Thyroid gland (tissue), 4 donors: ENCODE data around the gene CCS. TPM values are rescaled to one million over a fixed set of nuclear protein-coding genes. Genes with fewer than 3 reads are reported as not detected.

ENCODE experiments used
- DNase-seq, 2 donors: peaks; one replicate each; pipeline ENCODE4 v3.0.0-alpha.2; 2019
- H3K27ac ChIP-seq, 3 donors: fragments of 200-600 bp; sonication (generic); 1 replicate in 2 of 3; 2 replicates in 1 of 3; pipeline ENCODE4 v1.5.1; 2016 to 2019; ENCODE audit warnings: mild to moderate bottlenecking in 1 of 3, moderate library complexity in 1 of 3
- H3K27me3 ChIP-seq: fragments of 200-600 bp; sonication (generic); one replicate; pipeline ENCODE4 v1.5.1; 2019
- H3K36me3 ChIP-seq, 2 donors: fragments of 200-600 bp; sonication (generic); one replicate each; pipeline ENCODE4 v1.5.1; 2016 to 2019
- H3K4me1 ChIP-seq, 2 donors: fragments of 200-600 bp; sonication (generic); one replicate each; pipeline ENCODE4 v1.5.1; 2017 to 2019
- H3K4me3 ChIP-seq, 3 donors: fragments of 200-600 bp; sonication (generic); replicated peaks in 1 of 3; 1 replicate in 2 of 3; 2 replicates in 1 of 3; pipeline ENCODE4 v1.5.1; 2016; ENCODE audit warnings: mild to moderate bottlenecking in 1 of 3
- H3K9me3 ChIP-seq: fragments of 200-600 bp; sonication (generic); one replicate; pipeline ENCODE4 v1.5.1; 2017
- CTCF ChIP-seq, 6 experiments: fragments of 200-600 bp in 3 of 6; fragments of 450-650 bp in 3 of 6; sonication (generic) in 3 of 6; IDR thresholded peaks; one replicate each; pipeline ENCODE4 v1.5.1; 2016 to 2019; ENCODE audit warnings: antibody characterized with exemption in 6 of 6, mild to moderate bottlenecking in 2 of 6, inconsistent platforms in 1 of 6, moderate library complexity in 1 of 6
- POLR2A ChIP-seq, 2 donors: fragments of 450-650 bp; IDR thresholded peaks; one replicate each; pipeline ENCODE4 v1.6.1; 2017; ENCODE audit warnings: antibody characterized with exemption in 2 of 2, mild to moderate bottlenecking in 2 of 2, moderate library complexity in 1 of 2
- WGBS, 2 donors: methylation state at CpG; one replicate each; pipeline ENCODE4 v1.1.5; 2017; 5-methylcytosine and 5-hydroxymethylcytosine counted together
- intact Hi-C: fragments of 100-400 bp; cut with DNase I; formaldehyde crosslinking; loops from one replicate; pipeline ENCODE4 v1.15.1; 2023
- small RNA-seq: library from RNA; depleted of rRNA; stranded (forward); fragments of <200 nt; gene quantifications from one replicate; pipeline ENCODE3, GENCODE V24; 2016
- total RNA-seq, 4 donors: library from RNA; depleted of rRNA; stranded (reverse); fragments of >200 nt; gene quantifications; one replicate each; pipeline ENCODE4 v1.2.3, GENCODE V29; 2016

Gene CCS
- total RNA-seq, 4 donors from 2014 or later: 22.7 to 48.5 (median 28.9) TPM

- no peak for DNase-seq
- no peak overlapping the region for H3K27ac ChIP-seq
- 93% methylated on average over 6 of the region's 6 CpGs for WGBS, 2 donors
- H3K36me3 ChIP-seq: peaks cover 8 to 18% of the 10 kb centered on the region in 2 donors
- H3K4me1 ChIP-seq: no peaks in the 10 kb centered on the region
- H3K27me3 ChIP-seq: no peaks in the 10 kb centered on the region
- no peak overlapping the region for H3K4me3 ChIP-seq
- intact Hi-C loops: no loop called here
- H3K9me3 ChIP-seq: no peaks in the 10 kb centered on the region
- TF ChIP-seq CTCF (IDR thresholded peaks at IDR 0.05): no peak
- TF ChIP-seq POLR2A (IDR thresholded peaks at IDR 0.05): no peak
Measured at GRCh38 chr11:66653123-66653522, 60.1 kb downstream of the CCS start.

Small RNA genes within 50 kb of the gene (small RNA-seq; reads per million reads assigned to genes)
- not detected for gene RNU4-39P

Other genes with a start within 250 kb of the CCS start
- 10 to 100 TPM; 41.4 to 64.4 (median 53.8) TPM for gene BRMS1, start 248.1 kb upstream of the CCS start, total RNA-seq
- gene B4GAT1, start 245.6 kb upstream of the CCS start, total RNA-seq: 10 to 100 TPM; 41.1 to 67.2 (median 49.5) TPM
- 10 to 100 TPM in 2 of 4 donors, 1 to 10 TPM in 2; 5.0 to 11.4 (median 8.3) TPM for gene SLC29A2, start 221.4 kb upstream of the CCS start, total RNA-seq
- gene NPAS4, start 172.2 kb upstream of the CCS start, total RNA-seq: not detected
- 10 to 100 TPM; 35.5 to 58.3 (median 39.7) TPM for gene MRPL11, start 154.3 kb upstream of the CCS start, total RNA-seq
- gene PELI3, start 126.3 kb upstream of the CCS start, total RNA-seq: 10 to 100 TPM; 11.4 to 21.8 (median 14.7) TPM
- 10 to 100 TPM; 10.9 to 38.7 (median 35.8) TPM for gene DPP3, start 112.8 kb upstream of the CCS start, total RNA-seq
- 100 to 1,000 TPM in 3 of 4 donors, 10 to 100 TPM in 1; 83.2 to 200 (median 165) TPM for gene BBS1, start 82.5 kb upstream of the CCS start, total RNA-seq
- gene ZDHHC24, start 47.1 kb upstream of the CCS start, total RNA-seq: 10 to 100 TPM; 20.3 to 25.9 (median 22.3) TPM
- under 1 TPM in 1 of 4 donors, not detected in 3; 0.27 TPM for gene ACTN3, start 46.3 kb upstream of the CCS start, total RNA-seq
- gene CTSF, start 24.6 kb upstream of the CCS start, total RNA-seq: 10 to 100 TPM; 30.4 to 79.1 (median 64.6) TPM
- gene CCDC87, start 122 bp upstream of the CCS start, total RNA-seq: 1 to 10 TPM in 2 of 4 donors, under 1 TPM in 2; 0.92 to 2.1 (median 1.1) TPM
- 10 to 100 TPM; 31.8 to 76.9 (median 62.9) TPM for gene RBM14, start 23.4 kb downstream of the CCS start, total RNA-seq
- gene RBM4, start 45.5 kb downstream of the CCS start, total RNA-seq: 100 to 1,000 TPM; 104 to 147 (median 131) TPM
- 10 to 100 TPM; 16.6 to 24.7 (median 24.2) TPM for gene RBM4B, start 84.7 kb downstream of the CCS start, total RNA-seq
- 1 to 10 TPM in 2 of 4 donors, under 1 TPM in 2; 0.25 to 1.6 (median 0.83) TPM for gene SPTBN2, start 136.0 kb downstream of the CCS start, total RNA-seq